NCI-H2227 (cell line): ENCODE data around the gene KRT7.
"Not testable (repeated sequence)": the region's sequence is repeated elsewhere in the genome, so short reads cannot be mapped to it uniquely, and the experiment has no call there.

Experiments used
- DNase-seq: peaks from one replicate; lab custom pipeline; 2025; ENCODE audit not compliant: unreplicated experiment; lab: John Stamatoyannopoulos, UW

Gene KRT7

GRCh38 chr12:52277486-52278245, 44.6 kb downstream of the KRT7 start:
- no peak for DNase-seq

DNA sequence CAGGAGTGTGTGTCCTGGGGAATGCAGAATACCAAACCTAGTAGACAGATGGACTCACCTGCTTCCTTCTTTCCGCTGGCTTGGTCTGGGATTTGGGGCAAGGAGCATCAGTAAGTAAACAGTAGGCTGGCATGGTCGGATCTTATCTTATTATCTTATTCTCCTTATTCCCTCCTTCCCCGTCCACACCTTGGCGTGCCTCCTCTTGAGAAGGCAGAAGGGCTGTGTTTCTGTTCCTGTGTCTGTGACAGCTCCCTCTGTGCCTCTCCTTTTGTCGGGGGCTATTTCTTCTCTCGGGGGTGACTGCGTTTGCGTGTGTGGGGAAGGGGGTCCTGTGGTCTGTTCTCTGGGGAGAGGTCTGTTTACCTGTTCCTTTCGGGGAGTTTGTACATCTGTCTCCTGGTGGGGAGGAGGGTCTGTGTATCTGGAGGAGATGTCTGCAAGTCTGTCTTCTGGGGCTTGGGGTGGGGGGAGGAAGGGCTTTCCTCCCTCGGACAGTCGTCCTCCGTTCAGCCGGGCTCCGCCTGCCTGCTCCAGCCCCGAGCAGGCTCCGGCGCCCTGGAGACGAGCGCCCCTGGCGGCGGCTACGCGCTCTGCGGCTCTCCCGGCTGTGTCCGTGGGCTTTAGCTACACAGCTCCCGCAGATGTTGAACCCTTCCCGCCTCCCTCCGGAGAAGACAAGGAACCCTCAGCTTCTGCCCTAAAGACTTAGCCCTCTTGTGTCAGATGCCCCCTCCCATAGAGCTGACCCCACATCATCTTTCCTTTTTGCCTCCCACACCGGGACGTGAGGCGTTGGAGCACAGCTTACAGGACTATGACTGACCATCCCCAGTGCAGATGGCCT, 45.8 kb downstream of the KRT7 start:
- peak; percentile 71 for DNase-seq

GRCh38 chr12:52279422-52280318, 46.6 kb downstream of the KRT7 start:
- DNase-seq: no peak

DNA sequence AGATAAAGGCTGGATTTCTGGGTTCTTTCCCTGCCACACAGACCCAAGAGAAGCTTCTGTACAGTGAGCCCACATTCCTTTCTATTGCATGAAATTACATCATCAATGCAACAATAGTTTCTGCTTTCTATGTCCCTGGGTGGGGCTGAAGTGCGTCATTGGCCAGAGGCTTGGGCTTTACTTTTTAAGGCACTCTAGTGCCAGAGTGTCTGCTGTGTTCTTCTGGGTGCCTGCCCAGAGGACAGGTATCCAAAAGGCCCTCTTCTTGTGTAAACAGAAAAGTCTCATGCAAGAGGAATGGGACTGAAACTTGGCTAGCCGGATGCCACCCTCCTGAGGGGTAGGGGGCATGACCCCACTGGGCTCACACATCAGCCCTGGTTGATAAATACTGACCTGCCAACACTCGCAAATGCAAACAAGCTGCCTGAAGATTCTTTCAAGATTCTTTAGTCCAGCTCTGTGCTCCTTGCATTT, 47.3 kb downstream of the KRT7 start:
- no peak for DNase-seq

GRCh38 chr12:52280796-52281560, 47.9 kb downstream of the KRT7 start:
- DNase-seq: no peak

DNA sequence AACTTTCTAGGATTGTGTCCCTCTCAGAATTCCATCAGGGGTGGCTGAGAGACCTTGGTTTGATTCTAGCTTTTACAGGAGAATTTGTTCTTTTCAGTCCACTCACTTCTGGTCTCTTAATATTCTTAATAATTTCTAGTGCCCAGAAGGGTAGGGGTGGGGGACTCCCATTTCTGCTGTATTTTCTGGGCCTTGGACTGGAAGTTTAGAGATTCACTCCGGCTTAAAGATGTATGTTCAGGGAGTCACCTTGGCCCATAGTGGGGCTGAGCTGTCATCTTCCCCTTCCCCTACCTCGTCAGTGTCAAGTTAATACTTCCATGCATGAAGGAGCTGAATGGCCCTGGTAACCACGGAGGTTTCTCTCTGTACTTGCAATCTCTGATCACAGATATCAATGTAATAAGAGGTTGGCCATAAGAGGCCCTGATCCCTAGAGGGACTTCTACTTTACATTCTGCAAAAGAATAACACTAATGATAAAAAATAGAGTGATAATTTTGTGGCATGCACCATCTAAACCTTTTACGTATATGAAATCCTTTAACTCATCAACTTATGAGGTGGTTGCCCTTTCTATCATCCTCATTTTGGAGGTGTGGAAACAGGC, 51.6 kb downstream of the KRT7 start:
- DNase-seq: no peak

GRCh38 chr12:52285172-52285745, 52.2 kb downstream of the KRT7 start:
- no peak for DNase-seq

DNA sequence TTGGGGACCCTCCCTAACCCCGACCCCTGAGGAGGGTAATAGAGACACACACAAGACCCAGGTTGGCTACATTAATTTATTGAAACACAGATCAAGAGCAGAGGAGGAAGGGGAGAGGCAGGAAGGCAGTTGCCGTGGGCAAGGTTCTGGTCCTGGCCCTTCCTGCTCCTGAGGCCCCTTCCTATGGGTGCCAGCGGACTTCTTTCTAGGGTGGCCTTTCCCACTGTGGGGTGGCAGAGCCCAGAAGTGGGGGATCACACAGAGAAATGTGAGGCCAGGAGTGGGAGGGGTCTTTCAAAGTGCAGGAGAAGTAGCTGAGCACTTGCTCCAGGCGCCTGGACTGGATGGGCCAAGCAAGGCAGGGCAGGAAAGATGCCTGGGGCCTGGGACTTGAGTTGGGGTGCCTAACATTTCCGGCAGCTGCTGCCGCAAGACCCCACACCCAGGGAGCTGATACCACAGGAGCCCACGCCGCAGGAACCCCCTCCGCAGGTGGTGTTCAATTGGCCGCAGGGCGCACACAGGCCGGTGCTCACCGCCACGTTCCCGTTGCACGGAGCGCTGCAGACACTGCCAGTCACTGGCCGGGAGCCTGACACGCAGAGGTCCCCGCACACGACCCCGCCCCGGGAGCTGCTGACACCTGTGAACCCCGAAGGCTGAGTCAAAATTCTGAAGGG, 52.9 kb downstream of the KRT7 start:
- no peak for DNase-seq

GRCh38 chr12:52286857-52287785, 54.1 kb downstream of the KRT7 start:
- not testable (repeated sequence) for DNase-seq

DNA sequence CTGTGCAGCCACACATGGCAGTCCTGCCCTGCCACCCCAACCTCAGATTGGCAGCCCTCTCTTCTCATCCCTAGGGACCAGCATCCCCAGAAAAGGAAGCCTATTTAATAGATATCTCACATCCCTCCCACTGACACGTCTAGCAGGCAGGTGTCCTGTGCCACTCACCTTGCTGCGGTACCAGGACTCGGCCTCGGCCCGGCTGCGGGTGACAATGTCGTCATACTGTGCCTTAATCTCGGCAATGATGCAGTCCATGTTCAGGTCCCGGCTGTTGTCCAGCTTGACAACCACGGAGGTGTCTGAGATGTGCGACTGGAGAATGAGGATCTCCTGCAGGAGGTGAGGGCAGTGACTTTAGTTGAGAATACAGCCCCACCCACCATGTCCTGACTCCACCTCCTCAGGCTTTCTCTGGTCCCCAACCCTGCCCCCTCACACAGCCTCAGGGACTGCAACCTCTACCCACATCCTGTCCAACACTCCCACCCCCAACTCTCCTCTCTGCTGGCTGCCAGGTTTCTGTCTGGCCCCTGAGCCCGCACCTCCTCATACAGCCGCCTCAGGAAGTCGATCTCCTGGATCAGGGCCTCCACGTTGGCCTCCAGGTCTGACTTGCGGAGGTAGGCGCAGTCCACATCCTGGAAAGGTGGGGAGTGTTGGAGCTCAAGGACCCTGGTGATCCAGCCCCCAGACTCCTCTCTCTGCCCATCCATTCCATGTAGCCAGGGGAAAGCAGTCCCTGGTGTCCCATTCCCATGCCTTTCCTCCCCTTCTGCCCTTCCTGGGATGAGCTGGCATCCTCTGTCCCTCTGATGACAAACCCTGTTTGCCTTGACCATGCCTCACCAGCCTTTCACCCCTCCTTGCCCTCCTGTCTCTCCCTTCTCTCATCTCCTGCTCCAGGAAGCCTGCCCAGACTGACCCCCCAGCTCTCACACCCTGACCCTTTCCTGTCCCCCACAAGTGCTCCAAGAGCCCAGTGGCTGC, 55.1 kb downstream of the KRT7 start:
- not testable (repeated sequence) for DNase-seq

- not testable (repeated sequence) for DNase-seq
These were observed 57.6 kb downstream of the KRT7 start for GRCh38 chr12:52290483-52291134.

DNA sequence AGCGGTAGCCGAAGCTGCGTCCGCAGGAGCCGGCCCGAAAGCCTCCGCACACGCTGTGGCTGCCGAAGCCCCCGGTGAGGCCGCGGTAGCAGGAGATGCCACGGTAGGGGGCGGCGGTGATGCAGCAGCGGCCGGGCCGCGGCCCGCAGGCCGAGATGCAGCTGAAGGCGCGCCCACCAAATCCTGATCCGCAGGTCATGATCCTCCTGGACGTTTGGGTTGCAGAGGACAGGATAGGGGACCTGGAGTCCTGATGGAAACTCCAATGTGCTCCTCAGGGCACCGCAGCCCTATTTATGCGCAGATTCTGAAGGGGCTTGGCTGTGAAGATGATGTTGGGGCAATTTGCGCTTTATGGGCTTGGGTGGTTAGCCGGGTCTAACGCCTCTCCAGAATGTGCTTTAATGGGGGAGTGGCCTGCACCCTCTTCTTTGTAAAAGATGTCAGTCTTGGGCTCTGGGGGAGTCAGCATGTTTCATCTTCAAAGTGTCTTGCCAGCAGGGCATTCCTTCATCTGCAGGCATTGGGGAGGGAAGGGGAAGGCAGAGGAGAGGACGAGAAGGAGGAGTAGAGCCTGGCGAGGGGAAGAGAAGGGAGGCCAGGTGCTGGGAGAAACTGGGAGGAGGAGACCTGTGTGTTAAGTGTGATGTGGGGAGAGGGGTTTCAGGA, 58.4 kb downstream of the KRT7 start, which contains the start of gene KRT81:
Gene KRT81, minus strand, starts transcription at position 268 of the 669 bp plus-strand sequence. Its CDS starts 69 bp downstream, at position 199.
- no peak for DNase-seq

GRCh38 chr12:52293926-52294325, 60.9 kb downstream of the KRT7 start:
- no peak for DNase-seq

DNA sequence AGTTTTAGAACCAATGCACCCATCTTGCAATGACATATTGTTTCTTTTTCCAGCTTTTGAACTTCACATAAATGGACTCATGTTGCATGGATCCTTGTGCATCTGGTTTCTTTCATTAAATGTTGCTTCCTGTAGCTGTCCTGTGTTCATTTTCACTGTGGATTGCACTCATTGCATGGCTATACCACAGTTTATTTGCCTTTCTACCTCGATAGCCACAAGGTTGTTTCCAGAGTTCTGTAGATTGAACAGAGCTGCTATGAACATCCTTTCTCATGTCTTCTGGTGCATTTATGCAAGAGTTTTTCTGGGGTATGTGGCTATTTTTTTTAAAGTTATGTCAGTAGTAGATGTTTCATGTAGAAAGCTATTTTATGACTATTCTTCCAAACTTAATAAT, 61.8 kb downstream of the KRT7 start:
- DNase-seq: no peak

- DNase-seq: no peak
These were observed 62.6 kb downstream of the KRT7 start for GRCh38 chr12:52295663-52296062.
